ENCODE data around the gene AP5B1. TPM values are rescaled to one million over a fixed set of nuclear protein-coding genes. Genes with fewer than 3 reads are reported as not detected.

Gene AP5B1
- total RNA-seq, 2 donors from 2014 or later: 26.3 to 38.4 TPM

DNA sequence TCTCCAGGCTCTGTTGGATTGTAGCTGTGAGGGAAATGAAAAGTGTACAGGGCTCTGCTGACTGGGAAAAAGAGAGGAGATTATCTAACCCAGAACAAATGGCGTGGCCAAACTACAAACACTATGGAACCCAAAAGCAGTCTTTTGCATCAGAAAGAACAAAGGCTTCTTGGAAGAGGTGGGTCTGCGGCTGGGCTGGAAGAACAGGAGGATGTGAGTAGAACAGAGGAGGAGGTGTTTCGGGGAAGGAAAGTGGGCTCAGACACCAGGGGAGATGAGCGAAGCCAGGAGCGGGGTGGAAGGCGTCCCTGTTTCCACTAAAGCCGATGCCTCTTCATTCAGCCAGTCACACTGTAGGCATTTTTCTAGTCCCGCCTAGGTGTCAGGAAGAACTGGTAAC, 18.1 kb upstream of the AP5B1 start:
- Histone ChIP-seq H3K9me3 (no peaks in the 10 kb centered on the region), H3K4me1 (ENCODE audit: control insufficient read depth in 1 of 2, low read depth in 2 of 2) (no peaks in the 10 kb centered on the region), H3K36me3 (no peaks in the 10 kb centered on the region), H3K27ac (no peak overlapping the region), H3K27me3 (replicated peaks; ENCODE audit: insufficient read depth) (no peaks in the 10 kb centered on the region), H3K4me3 (no peak overlapping the region)
- ATAC-seq (ENCODE audit: insufficient number of reproducible peaks, low FRiP score, low read depth) (no peak), DNase-seq (ENCODE audit: low spot score) (no peak)
- TF ChIP-seq, protein P1, sequence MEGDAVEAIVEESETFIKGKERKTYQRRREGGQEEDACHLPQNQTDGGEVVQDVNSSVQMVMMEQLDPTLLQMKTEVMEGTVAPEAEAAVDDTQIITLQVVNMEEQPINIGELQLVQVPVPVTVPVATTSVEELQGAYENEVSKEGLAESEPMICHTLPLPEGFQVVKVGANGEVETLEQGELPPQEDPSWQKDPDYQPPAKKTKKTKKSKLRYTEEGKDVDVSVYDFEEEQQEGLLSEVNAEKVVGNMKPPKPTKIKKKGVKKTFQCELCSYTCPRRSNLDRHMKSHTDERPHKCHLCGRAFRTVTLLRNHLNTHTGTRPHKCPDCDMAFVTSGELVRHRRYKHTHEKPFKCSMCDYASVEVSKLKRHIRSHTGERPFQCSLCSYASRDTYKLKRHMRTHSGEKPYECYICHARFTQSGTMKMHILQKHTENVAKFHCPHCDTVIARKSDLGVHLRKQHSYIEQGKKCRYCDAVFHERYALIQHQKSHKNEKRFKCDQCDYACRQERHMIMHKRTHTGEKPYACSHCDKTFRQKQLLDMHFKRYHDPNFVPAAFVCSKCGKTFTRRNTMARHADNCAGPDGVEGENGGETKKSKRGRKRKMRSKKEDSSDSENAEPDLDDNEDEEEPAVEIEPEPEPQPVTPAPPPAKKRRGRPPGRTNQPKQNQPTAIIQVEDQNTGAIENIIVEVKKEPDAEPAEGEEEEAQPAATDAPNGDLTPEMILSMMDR (IDR thresholded peaks at IDR 0.05): no peak

DNA sequence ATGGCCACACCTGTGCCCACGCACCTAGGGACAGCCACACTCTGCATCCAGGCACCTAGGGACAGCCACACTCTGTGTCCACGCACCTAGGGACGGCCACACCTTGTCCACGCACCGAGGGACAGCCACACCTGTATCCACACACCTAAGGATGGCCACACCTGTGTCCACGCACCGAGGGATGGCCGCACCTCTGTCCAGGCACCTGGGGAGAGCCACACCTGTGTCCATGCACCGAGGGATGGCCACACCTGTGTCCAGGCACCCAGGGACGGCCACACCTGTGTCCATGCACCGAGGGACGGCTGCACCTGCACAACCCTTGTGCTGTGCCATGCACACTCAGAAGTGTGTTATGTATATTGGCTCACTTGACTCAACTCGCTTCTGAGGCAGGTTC, 16.9 kb upstream of the AP5B1 start:
- Histone ChIP-seq H3K27ac (no peak overlapping the region), H3K4me3 (no peak overlapping the region), H3K4me1 (ENCODE audit: control insufficient read depth in 1 of 2, low read depth in 2 of 2) (no peaks in the 10 kb centered on the region), H3K9me3 (no peaks in the 10 kb centered on the region), H3K36me3 (no peaks in the 10 kb centered on the region), H3K27me3 (replicated peaks; ENCODE audit: insufficient read depth) (no peaks in the 10 kb centered on the region)
- ATAC-seq (ENCODE audit: insufficient number of reproducible peaks, low FRiP score, low read depth): no peak
- TF ChIP-seq, protein P1 (IDR thresholded peaks at IDR 0.05): no peak
- no peak for DNase-seq (ENCODE audit: low spot score)

DNA sequence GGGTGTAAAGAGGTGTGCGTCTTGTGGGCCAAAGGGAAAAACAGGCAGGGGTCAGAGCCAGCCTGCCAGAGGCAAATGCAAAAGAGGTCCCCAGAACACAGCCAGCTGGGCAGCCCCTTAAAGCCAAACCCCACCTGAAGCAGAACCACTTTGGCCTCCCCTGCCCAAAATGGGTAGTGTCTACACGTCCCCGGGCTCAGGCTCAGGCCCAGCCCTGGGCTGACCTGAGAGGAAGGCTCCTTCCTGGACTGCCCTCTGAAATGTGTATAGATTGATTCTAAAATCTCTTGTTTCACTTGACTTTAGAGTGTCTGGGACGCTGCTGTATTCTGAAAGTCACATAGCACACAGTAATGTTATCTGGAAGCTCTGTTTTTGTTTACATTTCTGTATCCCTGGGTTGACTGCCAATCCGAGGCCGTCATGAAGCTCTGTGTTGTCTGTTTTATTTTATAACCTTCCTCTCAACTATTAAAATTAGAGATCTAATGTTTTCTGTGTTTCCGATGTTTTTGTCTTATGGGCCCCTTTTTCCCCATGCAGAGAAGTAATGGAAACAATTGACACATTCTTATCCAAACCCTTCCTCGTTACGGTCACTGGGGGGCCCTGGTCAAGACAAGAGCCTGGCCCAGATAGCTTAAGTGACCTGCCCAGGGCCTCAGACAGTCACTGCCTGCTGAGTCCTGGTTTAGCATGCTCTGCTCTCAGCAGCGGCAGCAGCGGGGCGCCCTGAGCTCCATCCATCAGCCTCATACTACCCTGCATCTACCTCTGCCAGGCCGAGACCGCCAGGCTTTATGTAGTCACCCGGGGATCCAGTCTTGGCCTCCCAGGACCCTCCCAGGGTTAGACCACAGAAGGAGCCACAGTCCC, 16.2 kb upstream of the AP5B1 start:
- H3K9me3 ChIP-seq: no peaks in the 10 kb centered on the region
- no peaks in the 10 kb centered on the region for H3K36me3 ChIP-seq
- H3K27me3 ChIP-seq (replicated peaks; ENCODE audit: insufficient read depth): no peaks in the 10 kb centered on the region
- no peak for DNase-seq (ENCODE audit: low spot score)
- H3K27ac ChIP-seq: no peak overlapping the region
- H3K4me3 ChIP-seq: no peak overlapping the region
- ATAC-seq (ENCODE audit: insufficient number of reproducible peaks, low FRiP score, low read depth): no peak
- no peaks in the 10 kb centered on the region for H3K4me1 ChIP-seq (ENCODE audit: control insufficient read depth in 1 of 2, low read depth in 2 of 2)
- TF ChIP-seq, protein P1 (IDR thresholded peaks at IDR 0.05): no peak

DNA sequence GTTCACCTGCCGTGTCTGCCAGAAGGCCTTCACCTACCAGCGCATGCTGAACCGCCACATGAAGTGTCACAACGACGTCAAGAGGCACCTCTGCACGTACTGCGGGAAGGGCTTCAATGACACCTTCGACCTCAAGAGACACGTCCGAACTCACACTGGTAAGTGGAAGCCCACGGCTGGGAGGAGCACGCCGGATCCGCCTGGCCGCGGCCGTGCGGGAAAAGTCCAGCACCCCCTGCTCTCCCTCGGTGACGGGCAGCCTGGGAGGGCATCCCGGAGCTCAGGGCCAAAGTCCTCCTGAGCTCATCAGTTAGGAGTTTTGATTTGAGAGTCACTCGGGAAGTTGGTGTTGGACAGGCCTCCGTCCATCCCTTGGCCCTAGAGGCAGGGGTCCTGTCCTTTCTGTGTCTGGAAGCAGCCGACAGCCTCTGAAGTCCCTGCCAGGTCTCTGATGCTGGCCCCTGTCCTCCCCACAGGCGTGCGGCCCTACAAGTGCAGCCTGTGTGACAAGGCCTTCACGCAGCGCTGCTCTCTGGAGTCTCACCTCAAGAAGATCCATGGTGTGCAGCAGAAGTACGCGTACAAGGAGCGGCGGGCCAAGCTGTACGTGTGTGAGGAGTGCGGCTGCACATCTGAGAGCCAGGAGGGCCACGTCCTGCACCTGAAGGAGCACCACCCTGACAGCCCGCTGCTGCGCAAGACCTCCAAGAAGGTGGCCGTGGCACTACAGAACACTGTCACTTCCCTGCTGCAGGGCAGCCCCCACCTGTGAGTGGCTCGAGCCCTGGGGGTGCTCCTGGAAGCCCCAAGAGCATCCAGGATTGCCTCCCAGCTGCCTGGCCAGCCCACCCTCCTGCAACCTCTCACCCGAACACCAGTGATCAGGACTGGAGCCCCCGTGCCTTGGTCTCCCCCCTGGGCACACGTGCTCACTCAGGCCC, 14.1 kb upstream of the AP5B1 start:
- Histone ChIP-seq H3K4me1 (ENCODE audit: control insufficient read depth in 1 of 2, low read depth in 2 of 2) (no peaks in the 10 kb centered on the region), H3K27me3 (replicated peaks; ENCODE audit: insufficient read depth) (no peaks in the 10 kb centered on the region), H3K4me3 (no peak overlapping the region), H3K36me3 (no peaks in the 10 kb centered on the region), H3K27ac (no peak overlapping the region), H3K9me3 (no peaks in the 10 kb centered on the region)
- TF ChIP-seq, protein P1 (IDR thresholded peaks at IDR 0.05): no peak
- ATAC-seq (ENCODE audit: insufficient number of reproducible peaks, low FRiP score, low read depth) (no peak), DNase-seq (ENCODE audit: low spot score) (no peak)

All from thoracic aorta (tissue), 2 donors.